HepG2 (cell line): ENCODE measurements around the gene PARM1. TPM values are rescaled to one million over a fixed set of nuclear protein-coding genes. Genes with fewer than 3 reads are reported as not detected.
A peak's percentile ranks its signal among the peaks of the same experiment; 100 is the strongest.

Experiments used
- ATAC-seq: fragments of 200-7000 bp; cut with Tn5 transposase; 3 replicates; pipeline ENCODE4 v1.9.1; 2020; ENCODE audit warnings: mild to moderate bottlenecking, moderate library complexity
- BruUV-seq: library from RNA; stranded (reverse); fragments of 400-500 nt; replicated peaks from 2 replicates; lab custom pipeline; 2021; lab: Mats Ljungman, UMichigan
- CTCF ChIA-PET: fragments of 300-600 bp; formaldehyde crosslinking; extraction: SDS; loops from one replicate; lab custom pipeline; 2021; ENCODE audit warnings: low total read pairs, inconsistent platforms, low intra/inter-chr PET ratio; lab: Yijun Ruan, JAX
- POLR2A ChIA-PET: fragments of 350-600 bp; sonication (Branson Sonifier 250); formaldehyde crosslinking; loops from one replicate; lab custom pipeline; 2020; ENCODE audit warnings: antibody characterized with exemption, inconsistent platforms; lab: Yijun Ruan, JAX
- DNase-seq: peaks from one replicate; pipeline ENCODE4 v3.0.0-alpha.2; 2015; ENCODE audit warnings: low spot score
- FAIRE-seq: peaks from 3 replicates; lab custom pipeline; 2011; peaks lifted over from hg19 to GRCh38; lab: Jason Lieb, UNC
- H2AFZ ChIP-seq: one replicate; pipeline ENCODE4 v1.6.1; 2011; ENCODE audit warnings: low read length, inconsistent platforms
- H3K27ac ChIP-seq: fragments of 300-600 bp; 3 replicates; pipeline ENCODE4 v1.8.0; 2011; ENCODE audit warnings: mixed run types, mild to moderate bottlenecking, mixed read lengths, low read length, inconsistent platforms; ENCODE audit not compliant: insufficient read depth; ENCODE audit errors: extremely low read length
- H3K27me3 ChIP-seq, 2 experiments: fragments of 200-600 bp in 1 of 2; 2 replicates in 1 of 2; 3 replicates in 1 of 2; pipeline versions ENCODE4 v1.6.0 to v1.8.0; 2011; ENCODE audit warnings: low read length in 2 of 2, mild to moderate bottlenecking in 2 of 2, moderate library complexity in 2 of 2, inconsistent platforms in 1 of 2; ENCODE audit not compliant: insufficient read depth in 2 of 2, control insufficient read depth in 1 of 2
- H3K36me3 ChIP-seq, 2 experiments: fragments of 200-600 bp in 1 of 2; replicated peaks in 1 of 2; 2 replicates in 1 of 2; 3 replicates in 1 of 2; pipeline versions ENCODE4 v1.5.1 to v1.8.0; 2011; ENCODE audit warnings: low read length in 2 of 2, inconsistent platforms in 1 of 2; ENCODE audit not compliant: insufficient read depth in 2 of 2, control insufficient read depth in 1 of 2
- H3K4me1 ChIP-seq: 2 replicates; pipeline ENCODE4 v1.5.1; 2012; ENCODE audit warnings: low read length, inconsistent platforms; ENCODE audit not compliant: insufficient read depth
- H3K4me2 ChIP-seq: 2 replicates; pipeline ENCODE4 v1.6.0; 2011; ENCODE audit warnings: low read depth, low read length, inconsistent platforms
- H3K4me3 ChIP-seq, 3 experiments: fragments of 200-600 bp in 1 of 3; sonication (generic), shearing (Covaris generic) in 1 of 3; replicated peaks in 1 of 3; 2 replicates each; pipeline ENCODE4 v1.5.1; 2011 to 2016; ENCODE audit warnings: low read length in 3 of 3, inconsistent platforms in 2 of 3, low read depth in 2 of 3, mild to moderate bottlenecking in 2 of 3, control low read depth in 1 of 3, mixed read lengths in 1 of 3; ENCODE audit not compliant: insufficient read depth in 1 of 3
- H3K79me2 ChIP-seq: one replicate; pipeline ENCODE4 v1.6.1; 2011; ENCODE audit warnings: low read length, inconsistent platforms; ENCODE audit not compliant: insufficient read depth
- H3K9ac ChIP-seq: 2 replicates; pipeline ENCODE4 v1.6.0; 2011; ENCODE audit warnings: mild to moderate bottlenecking, low read depth, low read length, inconsistent platforms; ENCODE audit not compliant: insufficient read depth
- H3K9me3 ChIP-seq: 2 replicates; pipeline ENCODE4 v1.5.1; 2012; ENCODE audit warnings: mild to moderate bottlenecking, low read length
- H4K20me1 ChIP-seq: 2 replicates; pipeline ENCODE4 v1.6.0; 2011; ENCODE audit warnings: inconsistent platforms, mild to moderate bottlenecking, low read length, moderate library complexity; ENCODE audit not compliant: insufficient read depth
- BRD4 ChIP-seq: sonication (generic); formaldehyde crosslinking; IDR thresholded peaks from 2 replicates; pipeline ENCODE4 v1.4.0; 2020; ENCODE audit warnings: missing genetic modification reagents
- CENPT ChIP-seq: sonication (generic); formaldehyde crosslinking; IDR thresholded peaks from 2 replicates; pipeline ENCODE4 v1.8.0; 2022; ENCODE audit warnings: low read depth, mild to moderate bottlenecking, moderate library complexity, missing genetic modification reagents
- CENPX ChIP-seq: sonication (generic); formaldehyde crosslinking; IDR thresholded peaks from 2 replicates; pipeline ENCODE4 v1.9.0; 2021; ENCODE audit warnings: mild to moderate bottlenecking, missing genetic modification reagents, moderate library complexity
- FOXA3 ChIP-seq: IDR thresholded peaks from 2 replicates; pipeline ENCODE4 v1.6.1; 2016; ENCODE audit warnings: missing genetic modification reagents, missing compliant biosample characterization
- ISL2 ChIP-seq: sonication (generic); formaldehyde crosslinking; IDR thresholded peaks from 2 replicates; pipeline ENCODE4 v1.5.0; 2020; ENCODE audit warnings: missing genetic modification reagents
- MED1 ChIP-seq: sonication (generic); formaldehyde crosslinking; IDR thresholded peaks from 2 replicates; pipeline ENCODE4 v1.4.0; 2020; ENCODE audit warnings: missing genetic modification reagents
- MXD4 ChIP-seq: IDR thresholded peaks from 2 replicates; pipeline ENCODE4 v1.6.1; 2016; ENCODE audit warnings: mild to moderate bottlenecking, missing biosample characterization, missing genetic modification reagents
- NFIC ChIP-seq: IDR thresholded peaks from 2 replicates; pipeline ENCODE4 v1.6.1; 2012; ENCODE audit warnings: mild to moderate bottlenecking, low read length, inconsistent platforms
- RAD21 ChIP-seq: fragments of 450-650 bp; formaldehyde crosslinking; IDR thresholded peaks from 2 replicates; pipeline ENCODE4 v1.5.0; 2020; ENCODE audit warnings: mild to moderate bottlenecking
- TCF7L2 ChIP-seq: IDR thresholded peaks from 2 replicates; pipeline ENCODE4 v1.6.1; 2011; ENCODE audit warnings: mild to moderate bottlenecking, low read depth, low read length, moderate library complexity
- TSC22D2 ChIP-seq: sonication (generic); formaldehyde crosslinking; IDR thresholded peaks from 2 replicates; pipeline ENCODE4 v1.5.1; 2020; ENCODE audit warnings: missing genetic modification reagents, mild to moderate bottlenecking, borderline replicate concordance
- ZFP41 ChIP-seq: sonication (generic); formaldehyde crosslinking; IDR thresholded peaks from 2 replicates; pipeline ENCODE4 v1.4.0; 2020; ENCODE audit warnings: mild to moderate bottlenecking, missing genetic modification reagents, borderline replicate concordance
- ZNF343 ChIP-seq: sonication (generic); formaldehyde crosslinking; IDR thresholded peaks from 2 replicates; pipeline ENCODE4 v1.4.0; 2020; ENCODE audit warnings: mild to moderate bottlenecking, missing genetic modification reagents
- ZNF83 ChIP-seq: sonication (generic); formaldehyde crosslinking; IDR thresholded peaks from 2 replicates; pipeline ENCODE4 v1.4.0; 2020; ENCODE audit warnings: missing genetic modification reagents, mild to moderate bottlenecking, borderline replicate concordance
- WGBS: methylation state at CpG from one replicate; pipeline ENCODE4 v1.1.6; 2017; ENCODE audit warnings: low lambda C conversion rate; 5-methylcytosine and 5-hydroxymethylcytosine counted together
- in situ Hi-C: cut with HindIII; loops from 2 replicates; pipeline ENCODE4 v1.10.0; 2017; ENCODE audit warnings: low pct_unique_long_range_greater_than_20kb; ENCODE audit not compliant: extremely low pct_ligation_motif_present
- intact Hi-C: fragments of 100-400 bp; cut with micrococcal nuclease; formaldehyde crosslinking; loops from one replicate; pipeline ENCODE4 v1.10.0; 2022; ENCODE audit not compliant: unreplicated experiment
- polyA plus RNA-seq, 8 experiments: library from polyadenylated mRNA; depleted of rRNA in 3 of 8; stranded (reverse) in 7 of 8; unstranded in 1 of 8; fragments of >200 nt; fragmentation: Illumina TruSeq in 4 of 8; extraction: Trizol in 4 of 8; gene quantifications; 2 replicates each; pipeline versions ENCODE4 v1.2.1 to v1.2.3, GENCODE V29; 2011 to 2016; ENCODE audit warnings: low read depth in 4 of 8, missing spikeins in 1 of 8, mixed read lengths in 1 of 8; ENCODE audit not compliant: insufficient read depth in 1 of 8
- total RNA-seq, 5 experiments: library from RNA; depleted of rRNA; stranded (reverse); fragments of >200 nt; fragmentation: Illumina TruSeq; extraction: Trizol; gene quantifications; 2 replicates each; pipeline ENCODE4 v1.2.3, GENCODE V29; 2016; ENCODE audit warnings: low read depth in 1 of 5
- TF ChIP-seq, protein P1 (sequence below): sonication (generic); formaldehyde crosslinking; IDR thresholded peaks from 2 replicates; pipeline ENCODE4 v1.8.1; 2023; ENCODE audit warnings: mild to moderate bottlenecking, moderate library complexity, missing genetic modification reagents

Gene PARM1
- total and polyA plus RNA-seq, 2 of the 13 experiments (the other 11 are each of a cell fraction or from before 2014, with no cell fraction given) = not detected

GRCh38 chr4:75089206-75089605, 156.3 kb downstream of the PARM1 start:
- Histone ChIP-seq H3K4me2 (no peak overlapping the region), H3K27ac (no peak overlapping the region), H2AFZ (no peak overlapping the region), H3K27me3 (no peaks in the 10 kb centered on the region), H3K4me3 (no peak overlapping the region), H3K4me1 (no peaks in the 10 kb centered on the region), H4K20me1 (no peaks in the 10 kb centered on the region), H3K79me2 (no peaks in the 10 kb centered on the region), H3K9me3 (no peaks in the 10 kb centered on the region), H3K36me3 (no peaks in the 10 kb centered on the region), H3K9ac (no peak overlapping the region)
- ChIA-PET CTCF (no interaction called here), POLR2A (no interaction called here)
- WGBS = 1% methylated on average over 4 of the region's 4 CpGs
- intact Hi-C loops = no loop called here
- DNase-seq = no peak
- TF ChIP-seq FOXA3 (CRISPR knock-in tag) (0 out of 2 replicates have a peak, but pooled peaks have one; percentile 9), MED1 (CRISPR knock-in tag) (no peak)
- in situ Hi-C loops = no loop called here
- BruUV-seq = no TSS peak
- no peak for FAIRE-seq
- no peak for ATAC-seq

DNA sequence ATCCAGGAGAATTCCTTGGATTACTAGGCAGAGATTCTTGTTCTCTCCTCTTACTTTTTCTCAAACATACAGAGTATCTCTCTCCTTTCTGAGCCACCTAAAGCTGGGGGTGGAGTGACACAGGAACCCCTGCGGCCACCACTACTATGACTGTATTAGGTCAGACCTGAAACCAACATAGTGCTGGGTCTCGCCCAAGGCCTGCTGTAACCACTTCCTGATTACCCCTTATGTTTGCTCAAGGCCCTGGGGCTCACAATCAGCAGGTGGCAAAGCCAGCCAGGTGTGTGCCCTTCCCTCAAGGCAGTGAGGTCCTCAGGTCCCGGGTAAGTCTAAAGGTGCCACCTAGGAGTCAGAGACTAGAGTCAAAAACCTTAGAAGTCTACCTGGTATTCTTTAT, 166.4 kb downstream of the PARM1 start:
- H3K27ac ChIP-seq = no peak overlapping the region
- CTCF ChIA-PET = no interaction called here
- in situ Hi-C loops = no loop called here

More for the DNA sequence above, 166.4 kb downstream of the PARM1 start:
- Histone ChIP-seq H3K4me2 (no peak overlapping the region), H3K4me1 (no peaks in the 10 kb centered on the region), H3K79me2 (no peaks in the 10 kb centered on the region), H2AFZ (no peak overlapping the region), H3K9me3 (no peaks in the 10 kb centered on the region; the same call in 1 of the 2 replicates), H3K9ac (no peak overlapping the region), H3K27me3 (no peaks in the 10 kb centered on the region), H3K4me3 (no peak overlapping the region), H4K20me1 (no peaks in the 10 kb centered on the region), H3K36me3 (no peaks in the 10 kb centered on the region)
- ATAC-seq (no peak), DNase-seq (no peak), FAIRE-seq (no peak)
- intact Hi-C loops = no loop called here
- BruUV-seq = no TSS peak
- POLR2A ChIA-PET = no interaction called here
- TF ChIP-seq MXD4 (CRISPR knock-in tag) (no peak), CENPX (CRISPR knock-in tag) (no peak), NFIC (no peak), ZNF83 (CRISPR knock-in tag) (no peak), ISL2 (no peak), TSC22D2 (CRISPR knock-in tag) (no peak), ZFP41 (CRISPR knock-in tag) (no peak), BRD4 (CRISPR knock-in tag) (no peak), ZNF343 (CRISPR knock-in tag) (no peak), CENPT (no peak), RAD21 (CRISPR knock-in tag) (no peak), TCF7L2 (no peak)
- TF ChIP-seq, protein P1, sequence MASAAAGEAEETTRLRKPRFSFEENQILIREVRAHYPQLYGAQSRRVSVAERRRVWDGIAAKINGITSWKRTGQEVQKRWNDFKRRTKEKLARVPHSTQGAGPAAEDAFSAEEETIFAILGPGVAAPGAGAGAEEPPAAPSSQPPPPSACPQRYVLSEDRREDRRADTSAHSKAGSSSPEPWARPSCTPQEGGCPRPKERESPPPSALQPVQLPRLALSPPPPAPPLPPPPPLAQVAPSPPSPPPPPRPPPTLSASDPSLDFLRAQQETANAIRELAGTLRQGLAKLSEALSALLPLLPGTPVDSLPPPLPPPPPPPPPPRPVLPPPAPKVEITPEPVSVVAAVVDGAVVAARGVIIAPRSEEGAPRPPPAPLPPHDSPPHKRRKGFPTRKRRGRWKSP (CRISPR knock-in tag) = no peak
- WGBS = 40% methylated on average over 3 of the region's 3 CpGs
